Measurements from ENCODE around the gene PLCB1.

The PLCB1 gene

GRCh38 chr20:8627340-8628004, 495.4 kb downstream of the PLCB1 start:
- no peak for TF ChIP-seq CTCF (IDR thresholded peaks at IDR 0.05; ENCODE audit: low read depth, low read length, missing control alignments)
- no peak for DNase-seq (ENCODE audit: low read depth)
- in situ Hi-C loops (cut with HindIII; ENCODE audit: low sequenced_read_pairs) = no loop called here
- no peak overlapping the region for H3K4me3 ChIP-seq (ENCODE audit: low read depth, low read length)

DNA sequence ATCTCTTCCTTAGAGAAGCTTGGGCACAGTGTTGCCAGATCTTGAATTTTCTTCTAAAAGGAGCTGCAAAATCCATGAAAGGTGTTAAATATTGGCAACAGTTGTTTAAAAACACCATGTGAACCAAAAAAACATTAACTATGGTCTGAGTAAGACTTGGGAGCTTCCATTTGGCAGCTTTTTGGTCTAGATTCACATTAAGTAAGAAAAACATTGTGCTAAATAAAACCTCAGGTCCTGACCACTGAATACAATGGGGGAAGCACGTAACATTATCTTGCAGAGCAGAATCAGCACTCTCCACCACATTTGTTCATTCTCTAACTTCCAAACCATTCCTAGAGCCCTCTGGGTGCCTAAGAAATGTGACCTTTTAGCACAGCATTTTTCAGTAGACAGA, 499.2 kb downstream of the PLCB1 start:
- peak; percentile 81 for DNase-seq (ENCODE audit: low read depth)
- no peak overlapping the region for H3K4me3 ChIP-seq (ENCODE audit: low read depth, low read length)
- TF ChIP-seq CTCF (IDR thresholded peaks at IDR 0.05; ENCODE audit: low read depth, low read length, missing control alignments) = no peak
- in situ Hi-C loops (cut with HindIII; ENCODE audit: low sequenced_read_pairs) = no loop called here

- in situ Hi-C loops (cut with HindIII; ENCODE audit: low sequenced_read_pairs) = no loop called here
- no peak for TF ChIP-seq CTCF (IDR thresholded peaks at IDR 0.05; ENCODE audit: low read depth, low read length, missing control alignments)
- H3K4me3 ChIP-seq (ENCODE audit: low read depth, low read length) = no peak overlapping the region
- DNase-seq (ENCODE audit: low read depth) = no peak
Observed at GRCh38 chr20:8633366-8633765, 501.3 kb downstream of the PLCB1 start.

GRCh38 chr20:8635048-8635572, 503.0 kb downstream of the PLCB1 start:
- TF ChIP-seq CTCF (IDR thresholded peaks at IDR 0.05; ENCODE audit: low read depth, low read length, missing control alignments) = no peak
- in situ Hi-C loops (cut with HindIII; ENCODE audit: low sequenced_read_pairs) = no loop called here
- DNase-seq (ENCODE audit: low read depth) = no peak
- H3K4me3 ChIP-seq (ENCODE audit: low read depth, low read length) = no peak overlapping the region

- no peak overlapping the region for H3K4me3 ChIP-seq (ENCODE audit: low read depth, low read length)
- no peak for TF ChIP-seq CTCF (IDR thresholded peaks at IDR 0.05; ENCODE audit: low read depth, low read length, missing control alignments)
- no peak for DNase-seq (ENCODE audit: low read depth)
- in situ Hi-C loops (cut with HindIII; ENCODE audit: low sequenced_read_pairs) = no loop called here
Observed at GRCh38 chr20:8635837-8636236, 503.8 kb downstream of the PLCB1 start.

DNA sequence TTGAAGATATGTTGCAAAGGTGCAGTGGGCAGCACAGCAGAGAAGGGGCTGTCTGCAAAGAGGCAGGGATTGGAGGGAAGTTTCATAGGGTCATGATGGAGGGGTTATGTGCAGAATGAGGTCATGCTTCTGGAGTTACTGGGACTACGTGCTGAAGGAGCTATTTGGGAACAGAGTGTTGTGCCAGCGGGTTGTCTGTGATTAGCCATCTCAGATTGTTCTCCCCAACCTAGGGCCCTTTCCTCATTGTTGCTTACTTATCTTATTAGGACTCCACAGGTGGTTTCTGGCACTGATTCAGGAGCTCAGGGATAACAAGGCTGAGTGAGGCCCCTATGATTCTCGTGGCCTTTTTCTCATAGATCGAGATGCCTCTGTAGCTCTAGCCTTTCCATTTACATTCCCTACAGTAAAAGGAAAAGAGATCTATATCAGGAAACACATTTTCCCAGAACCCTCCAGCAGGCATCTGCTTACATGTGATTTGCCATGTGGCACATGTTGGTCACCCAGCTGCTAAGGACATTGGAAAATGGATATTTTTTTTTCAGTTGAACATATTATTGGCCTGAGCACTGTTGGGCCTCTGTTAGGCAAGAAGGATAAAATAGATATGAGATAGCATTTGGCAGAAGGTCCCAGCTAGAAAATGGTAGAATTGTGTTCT, 507.2 kb downstream of the PLCB1 start:
- no peak overlapping the region for H3K4me3 ChIP-seq (ENCODE audit: low read depth, low read length)
- DNase-seq (ENCODE audit: low read depth) = no peak
- in situ Hi-C loops (cut with HindIII; ENCODE audit: low sequenced_read_pairs) = no loop called here
- no peak for TF ChIP-seq CTCF (IDR thresholded peaks at IDR 0.05; ENCODE audit: low read depth, low read length, missing control alignments)
